ENCODE results near the gene CAPN13. TPM values are rescaled to one million over a fixed set of nuclear protein-coding genes. Genes with fewer than 3 reads are reported as not detected.

CAPN13 gene
- total RNA-seq, 1 experiment from 2014 or later = 5.7 TPM

DNA sequence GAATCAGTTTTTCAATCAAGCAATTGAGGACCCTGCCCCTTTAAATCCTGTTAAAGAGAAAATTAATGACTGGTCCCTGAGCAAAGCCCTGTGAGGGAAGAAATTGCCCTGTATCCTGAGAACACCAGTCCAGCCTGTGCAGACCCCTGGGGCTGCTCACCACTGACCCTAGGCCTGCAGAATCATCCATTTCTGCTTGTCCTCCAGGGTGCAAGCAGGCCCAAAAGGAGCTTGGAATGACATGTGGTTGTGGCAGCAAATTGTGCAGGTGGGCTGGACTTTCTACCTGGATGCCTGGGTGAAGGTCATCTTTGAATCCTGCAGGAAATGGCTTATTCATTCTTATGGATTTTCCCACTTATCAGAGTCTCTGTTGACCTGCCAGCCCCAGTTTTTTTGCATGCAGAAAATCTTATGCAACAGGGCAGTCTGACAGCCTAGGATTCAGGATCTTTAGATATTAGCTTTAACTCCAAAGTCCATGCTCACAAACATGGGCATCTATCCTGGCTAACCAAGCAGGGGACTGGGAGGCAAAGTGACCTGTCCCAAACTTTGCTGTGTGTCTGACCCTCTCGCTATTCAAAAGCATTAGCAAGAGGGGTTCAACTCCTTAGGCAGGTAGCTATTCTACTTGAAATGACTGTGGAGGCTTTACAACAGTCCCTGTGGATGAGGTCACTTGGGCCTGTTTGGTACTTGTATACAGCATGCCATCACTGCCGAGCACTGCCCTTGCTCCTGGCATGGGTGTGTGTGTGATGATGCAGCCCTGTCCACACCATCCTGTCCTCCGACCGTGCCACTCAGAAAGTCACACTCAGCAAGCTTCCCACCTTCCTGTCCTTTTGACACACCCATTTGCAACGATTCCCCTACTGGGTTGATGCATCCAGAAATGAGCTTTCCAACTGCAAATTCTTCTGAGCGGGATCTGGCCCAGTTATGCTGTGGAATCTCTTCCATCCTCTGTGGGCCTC, 85.3 kb downstream of the CAPN13 start:
- Mint-ChIP-seq H3K27me3 (ENCODE audit: low read depth) (peaks cover 6% of the 10 kb centered on the region; the same call in 1 of the 2 replicates), H3K27ac (no peak overlapping the region; a peak in 1 of 7 replicates), H3K4me1 (no peaks in the 10 kb centered on the region), H3K9me3 (peaks cover 0 to 4% of the 10 kb centered on the region in 2 experiments; a peak in 3 of 5 replicates), H3K36me3 (ENCODE audit: insufficient read depth in 1 of 3, low read depth in 3 of 3) (no peaks in the 10 kb centered on the region), H3K4me3 (no peak overlapping the region)
- Histone ChIP-seq H3K56ac (ENCODE audit: insufficient read length, low read depth, low read length) (no peak overlapping the region), H4K91ac (ENCODE audit: insufficient read length, low read depth, low read length) (no peak overlapping the region), H3K27ac (ENCODE audit: insufficient read length, low read depth, low read length) (no peak overlapping the region), H3K23me2 (ENCODE audit: insufficient read length, low read depth, low read length, poor library complexity, severe bottlenecking) (no peaks in the 10 kb centered on the region), H2AFZ (ENCODE audit: low read length) (no peak overlapping the region), H2BK15ac (ENCODE audit: low read depth, low read length) (no peak overlapping the region), H2AK5ac (ENCODE audit: insufficient read length, low read length) (no peak overlapping the region), H3K4ac (ENCODE audit: low read depth, low read length) (no peak overlapping the region), H3K14ac (ENCODE audit: insufficient read depth, low read length) (no peak overlapping the region), H2BK12ac (ENCODE audit: insufficient read length, low read depth, low read length) (no peak overlapping the region), H3K23ac (ENCODE audit: insufficient read length, low read depth, low read length) (no peak overlapping the region), H3K27me3 (ENCODE audit: insufficient read depth, low read length) (no peaks in the 10 kb centered on the region), H3K79me2 (ENCODE audit: insufficient read depth, low read length) (no peaks in the 10 kb centered on the region), H2BK120ac (ENCODE audit: low read depth, low read length, poor library complexity, severe bottlenecking) (no peak overlapping the region), H3K79me1 (ENCODE audit: insufficient read depth, low read depth, low read length, poor library complexity, severe bottlenecking) (no peaks in the 10 kb centered on the region), H4K5ac (ENCODE audit: insufficient read length, low read depth, low read length) (no peak overlapping the region), H2BK20ac (ENCODE audit: low read depth, low read length, poor library complexity, severe bottlenecking) (no peak overlapping the region), H3K4me2 (ENCODE audit: insufficient read depth, insufficient read length, low read length) (no peak overlapping the region), H2BK5ac (ENCODE audit: insufficient read length, low read length) (no peak overlapping the region), H4K8ac (replicated peaks; ENCODE audit: insufficient read length, low read depth, low read length) (no peak overlapping the region), H3K4me1 (ENCODE audit: insufficient read depth, low read length) (no peaks in the 10 kb centered on the region), H3K9ac (ENCODE audit: extremely low read depth, insufficient read length, low read length) (no peak overlapping the region), H4K20me1 (ENCODE audit: control insufficient read depth, insufficient read depth, insufficient read length) (no peaks in the 10 kb centered on the region), H3T11ph (ENCODE audit: low read length) (no peak overlapping the region), H3K18ac (ENCODE audit: insufficient read length, low read depth, low read length) (no peak overlapping the region), H3K9me3 (ENCODE audit: control insufficient read depth, low read depth, low read length) (no peaks in the 10 kb centered on the region)
- DNase-seq = no peak
- TF ChIP-seq, protein P1, sequence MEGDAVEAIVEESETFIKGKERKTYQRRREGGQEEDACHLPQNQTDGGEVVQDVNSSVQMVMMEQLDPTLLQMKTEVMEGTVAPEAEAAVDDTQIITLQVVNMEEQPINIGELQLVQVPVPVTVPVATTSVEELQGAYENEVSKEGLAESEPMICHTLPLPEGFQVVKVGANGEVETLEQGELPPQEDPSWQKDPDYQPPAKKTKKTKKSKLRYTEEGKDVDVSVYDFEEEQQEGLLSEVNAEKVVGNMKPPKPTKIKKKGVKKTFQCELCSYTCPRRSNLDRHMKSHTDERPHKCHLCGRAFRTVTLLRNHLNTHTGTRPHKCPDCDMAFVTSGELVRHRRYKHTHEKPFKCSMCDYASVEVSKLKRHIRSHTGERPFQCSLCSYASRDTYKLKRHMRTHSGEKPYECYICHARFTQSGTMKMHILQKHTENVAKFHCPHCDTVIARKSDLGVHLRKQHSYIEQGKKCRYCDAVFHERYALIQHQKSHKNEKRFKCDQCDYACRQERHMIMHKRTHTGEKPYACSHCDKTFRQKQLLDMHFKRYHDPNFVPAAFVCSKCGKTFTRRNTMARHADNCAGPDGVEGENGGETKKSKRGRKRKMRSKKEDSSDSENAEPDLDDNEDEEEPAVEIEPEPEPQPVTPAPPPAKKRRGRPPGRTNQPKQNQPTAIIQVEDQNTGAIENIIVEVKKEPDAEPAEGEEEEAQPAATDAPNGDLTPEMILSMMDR (conservative IDR thresholded peaks at IDR 0.05) = no peak
- WGBS (ENCODE audit: extremely low coverage, insufficient read length, low lambda C conversion rate) = no CpG with 5 or more reads among the region's 6 CpGs
